ENCODE data around the gene CD151.

CD151 gene

GRCh38 chr11:798093-798713, 34.5 kb upstream of the CD151 start, which contains the start of gene SLC25A22:
SLC25A22 (minus strand) TSS chr11:798281; CDS start chr11:795006, 3,275 bp downstream.
- TF ChIP-seq CTCF (IDR thresholded peaks at IDR 0.05; ENCODE audit: low read length, missing control alignments) = peak; percentile 22
- peak; percentile 74 for DNase-seq (ENCODE audit: low read depth)
- peak within 1 kb of the TSS; percentile 76 for H3K4me3 ChIP-seq (replicated peaks; ENCODE audit: low read depth, low read length)

GRCh38 chr11:799641-800316, 33.0 kb upstream of the CD151 start:
- no peak for TF ChIP-seq CTCF (IDR thresholded peaks at IDR 0.05; ENCODE audit: low read length, missing control alignments)
- DNase-seq (ENCODE audit: low read depth) = no peak
- no peak overlapping the region for H3K4me3 ChIP-seq (replicated peaks; ENCODE audit: low read depth, low read length)

GRCh38 chr11:800473-800872, 32.3 kb upstream of the CD151 start:
- TF ChIP-seq CTCF (IDR thresholded peaks at IDR 0.05; ENCODE audit: low read length, missing control alignments) = no peak
- no peak for DNase-seq (ENCODE audit: low read depth)
- H3K4me3 ChIP-seq (replicated peaks; ENCODE audit: low read depth, low read length) = no peak overlapping the region

GRCh38 chr11:801097-801780, 31.5 kb upstream of the CD151 start:
- H3K4me3 ChIP-seq (replicated peaks; ENCODE audit: low read depth, low read length) = no peak overlapping the region
- TF ChIP-seq CTCF (IDR thresholded peaks at IDR 0.05; ENCODE audit: low read length, missing control alignments) = no peak

GRCh38 chr11:802018-802617, 30.6 kb upstream of the CD151 start:
- no peak overlapping the region for H3K4me3 ChIP-seq (replicated peaks; ENCODE audit: low read depth, low read length)
- TF ChIP-seq CTCF (IDR thresholded peaks at IDR 0.05; ENCODE audit: low read length, missing control alignments) = no peak
- no peak for DNase-seq (ENCODE audit: low read depth)

More at GRCh38 chr11:801097-801780, 31.5 kb upstream of the CD151 start:
- no peak for DNase-seq (ENCODE audit: low read depth)

GRCh38 chr11:802693-803466, 29.9 kb upstream of the CD151 start:
- DNase-seq (ENCODE audit: low read depth) = no peak
- H3K4me3 ChIP-seq (replicated peaks; ENCODE audit: low read depth, low read length) = no peak overlapping the region
- TF ChIP-seq CTCF (IDR thresholded peaks at IDR 0.05; ENCODE audit: low read length, missing control alignments) = no peak
